ENCODE results near the gene SLC2A11.
A peak's percentile ranks its signal among the peaks of the same experiment; 100 is the strongest.
"Not testable (repeated sequence)": the region's sequence is repeated elsewhere in the genome, so short reads cannot be mapped to it uniquely, and the experiment has no call there.

SLC2A11 gene

GRCh38 chr22:23910496-23911190, 53.0 kb downstream of the SLC2A11 start:
- DNase-seq, result no peak

- DNase-seq, result no peak
Measured at GRCh38 chr22:23911318-23911980, 53.8 kb downstream of the SLC2A11 start.

GRCh38 chr22:23912293-23912903, 54.7 kb downstream of the SLC2A11 start:
- no peak for DNase-seq

GRCh38 chr22:23913306-23913660, 55.6 kb downstream of the SLC2A11 start:
- no peak for DNase-seq

- DNase-seq, result peak; percentile 97 to 99 (median 98)
Measured at GRCh38 chr22:23913661-23914353, 56.1 kb downstream of the SLC2A11 start.

- DNase-seq, result no peak
Measured at GRCh38 chr22:23915290-23915689, 57.6 kb downstream of the SLC2A11 start.

GRCh38 chr22:23920267-23920611, 62.6 kb downstream of the SLC2A11 start:
- DNase-seq, result not testable (repeated sequence)

- not testable (repeated sequence) for DNase-seq
Measured at GRCh38 chr22:23921586-23922201, 64.0 kb downstream of the SLC2A11 start.

- no peak for DNase-seq
Measured at GRCh38 chr22:23922921-23923320, 65.2 kb downstream of the SLC2A11 start.

- no peak for DNase-seq
Measured at GRCh38 chr22:23925020-23925606, 67.4 kb downstream of the SLC2A11 start.

GRCh38 chr22:23926561-23926960, 68.9 kb downstream of the SLC2A11 start:
- no peak for DNase-seq
